Stimulated activated CD8-positive, alpha-beta memory T cell treated with anti-CD3 and anti-CD28 coated beads, Interleukin-7, amount 100 ng/mL, for 1 hour (primary cell): Measurements from ENCODE around the gene TRABD.
"Not testable (repeated sequence)": the region's sequence is repeated elsewhere in the genome, so short reads cannot be mapped to it uniquely, and the experiment has no call there.

Experiments
- DNase-seq, 2 donors: peaks; one replicate each; pipeline ENCODE4 v3.0.0-alpha.2; 2020; ENCODE audit warnings: low read depth in 2 of 2

TRABD gene

DNA sequence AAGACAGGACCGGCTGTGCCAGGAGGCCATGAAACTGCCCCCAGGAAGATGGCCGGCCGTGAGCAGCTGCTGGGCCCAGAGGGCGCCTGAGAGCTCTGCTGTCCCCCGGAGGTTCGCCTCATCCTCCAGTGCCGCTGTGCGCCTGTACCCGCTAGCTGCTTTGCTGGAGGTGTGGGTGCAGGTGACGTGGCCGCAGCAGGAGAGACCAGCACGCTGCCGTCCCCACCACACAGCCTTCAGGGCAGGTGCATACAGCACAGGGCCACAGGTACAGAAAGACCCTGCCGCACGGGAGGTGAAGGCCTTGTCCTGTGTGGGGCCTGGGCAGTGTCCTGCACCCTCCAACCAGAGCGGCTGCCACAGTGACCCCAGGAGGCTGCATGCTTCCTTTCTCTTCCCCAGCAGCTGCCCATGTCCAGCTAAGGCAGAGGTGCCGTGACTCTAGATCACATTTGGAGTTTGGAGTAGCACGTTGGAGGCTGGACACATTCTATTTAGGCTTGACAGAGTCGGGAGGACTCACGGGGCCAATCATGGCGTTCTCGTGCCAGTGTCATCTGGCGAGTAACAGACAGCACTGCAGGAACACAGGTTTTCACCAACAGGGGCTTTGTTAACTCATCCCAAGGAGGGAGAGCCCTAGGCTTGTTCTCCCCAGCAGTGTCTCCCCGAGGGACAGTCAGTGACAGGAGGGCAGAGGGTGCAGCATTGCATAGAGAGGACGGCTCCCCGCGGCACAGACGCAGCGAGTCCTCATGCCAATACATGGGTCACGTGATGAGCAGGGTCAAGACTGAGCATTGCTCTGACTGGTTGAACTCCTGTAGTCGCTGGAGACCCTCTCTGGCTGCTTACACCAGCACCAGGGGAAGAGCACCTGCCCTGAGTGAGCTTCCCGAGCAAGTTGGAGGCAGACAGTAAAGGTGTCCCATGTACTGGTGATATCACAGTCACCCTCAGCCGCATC is 33.9 kb upstream of the TRABD start:
- DNase-seq, result no peak

DNA sequence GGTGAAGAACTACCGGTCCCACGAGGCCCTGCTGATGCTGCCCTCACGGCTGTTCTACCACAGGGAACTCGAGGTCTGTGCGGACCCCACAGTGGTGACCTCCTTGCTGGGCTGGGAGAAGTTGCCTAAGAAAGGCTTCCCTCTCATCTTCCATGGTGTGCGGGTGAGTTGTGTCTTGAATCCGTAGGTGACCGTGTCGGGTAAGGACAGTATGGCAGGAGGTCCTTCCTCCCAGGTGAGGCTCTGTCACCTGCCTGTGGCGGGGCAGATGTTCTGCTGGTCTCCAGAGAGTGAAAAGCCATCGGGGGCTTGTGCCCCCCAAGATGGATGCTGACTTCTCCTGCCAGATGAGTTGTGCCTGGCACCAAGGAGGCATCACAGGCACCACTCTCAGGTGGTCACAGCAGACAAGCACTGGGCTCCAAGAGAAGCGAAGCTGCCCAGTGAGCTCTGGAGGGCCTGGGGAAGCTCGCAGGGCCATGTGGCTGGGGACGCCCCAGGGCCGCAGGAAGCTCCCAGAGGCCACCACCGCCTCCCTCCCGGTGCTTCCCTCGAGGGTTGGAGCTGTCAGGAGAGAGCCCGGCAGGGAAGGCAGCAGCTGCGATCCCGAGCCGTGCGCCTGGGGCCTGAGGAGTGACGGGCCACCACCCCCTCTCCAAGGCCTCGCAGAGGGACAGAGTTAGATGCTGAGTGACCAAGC is 32.5 kb upstream of the TRABD start:
- no peak for DNase-seq

DNA sequence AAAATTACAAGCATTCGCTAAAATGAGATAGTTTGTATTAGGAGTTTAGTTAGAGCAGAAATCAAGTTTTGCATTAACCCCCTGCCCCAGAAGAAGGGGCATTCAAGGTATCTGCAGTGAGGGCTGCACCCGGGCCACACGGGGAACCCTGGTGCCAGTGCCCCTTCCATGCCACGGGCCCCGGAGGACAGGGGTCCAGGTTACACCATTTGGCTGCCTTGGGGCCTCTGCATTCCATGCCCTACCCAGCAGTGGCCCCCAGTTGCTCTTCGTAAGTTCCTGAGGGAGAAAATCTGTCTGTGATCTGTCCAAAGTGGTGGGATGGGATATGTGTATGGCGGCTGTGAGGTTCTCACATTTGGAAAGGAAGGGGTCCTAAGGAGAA is 32.0 kb upstream of the TRABD start:
- no peak for DNase-seq

DNA sequence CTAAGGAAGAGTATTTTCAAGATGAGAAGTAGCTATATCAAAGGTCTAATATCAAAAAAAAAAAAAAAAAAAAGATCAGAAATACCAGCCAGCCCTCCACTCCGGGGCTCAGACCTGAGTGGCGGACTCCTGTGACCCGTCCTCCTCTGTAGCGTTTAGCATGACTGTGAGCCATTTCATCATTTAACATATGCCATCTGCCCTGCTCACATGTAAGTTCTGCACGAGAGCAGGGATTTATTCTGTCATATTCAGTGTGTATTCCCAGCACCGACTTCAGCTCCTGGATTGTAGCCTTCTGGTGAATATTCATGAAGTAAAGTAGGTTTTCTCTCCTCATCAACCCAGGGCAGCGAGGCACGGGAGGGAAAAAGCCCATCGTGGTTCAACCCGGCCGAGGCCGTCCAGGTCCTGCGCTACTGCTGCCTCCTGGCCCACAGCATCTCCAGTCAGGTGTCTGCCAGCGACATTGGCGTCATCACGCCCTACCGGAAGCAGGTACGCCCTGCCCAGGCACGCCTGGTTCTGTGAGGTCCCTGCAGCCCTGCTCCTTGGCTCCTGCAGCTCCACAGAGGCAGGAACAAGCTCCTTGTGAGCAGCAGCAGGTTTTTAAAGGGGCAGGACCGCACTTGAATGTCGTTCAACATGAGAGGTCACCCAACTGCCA is 27.9 kb upstream of the TRABD start:
- no peak for DNase-seq

DNA sequence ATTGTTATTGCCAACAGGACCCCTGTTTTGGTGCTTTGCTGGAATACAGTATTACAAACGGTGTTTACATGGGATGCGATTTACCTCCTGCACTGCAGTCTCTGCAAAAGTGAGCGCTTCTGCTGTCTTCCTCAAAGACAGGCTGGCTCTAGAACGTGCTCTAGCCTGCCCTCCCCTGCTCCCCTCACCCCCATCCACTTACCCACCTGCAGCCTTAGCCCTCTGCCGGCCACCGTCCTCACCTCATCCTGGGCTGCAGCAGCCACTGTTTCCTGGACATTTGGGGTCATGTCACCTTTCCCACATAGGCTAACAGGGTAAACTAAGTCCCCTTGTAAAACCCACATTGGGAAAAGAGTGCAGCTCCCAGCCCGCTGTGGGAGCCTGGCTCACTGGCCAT is 24.8 kb upstream of the TRABD start:
- DNase-seq, result no peak

DNA sequence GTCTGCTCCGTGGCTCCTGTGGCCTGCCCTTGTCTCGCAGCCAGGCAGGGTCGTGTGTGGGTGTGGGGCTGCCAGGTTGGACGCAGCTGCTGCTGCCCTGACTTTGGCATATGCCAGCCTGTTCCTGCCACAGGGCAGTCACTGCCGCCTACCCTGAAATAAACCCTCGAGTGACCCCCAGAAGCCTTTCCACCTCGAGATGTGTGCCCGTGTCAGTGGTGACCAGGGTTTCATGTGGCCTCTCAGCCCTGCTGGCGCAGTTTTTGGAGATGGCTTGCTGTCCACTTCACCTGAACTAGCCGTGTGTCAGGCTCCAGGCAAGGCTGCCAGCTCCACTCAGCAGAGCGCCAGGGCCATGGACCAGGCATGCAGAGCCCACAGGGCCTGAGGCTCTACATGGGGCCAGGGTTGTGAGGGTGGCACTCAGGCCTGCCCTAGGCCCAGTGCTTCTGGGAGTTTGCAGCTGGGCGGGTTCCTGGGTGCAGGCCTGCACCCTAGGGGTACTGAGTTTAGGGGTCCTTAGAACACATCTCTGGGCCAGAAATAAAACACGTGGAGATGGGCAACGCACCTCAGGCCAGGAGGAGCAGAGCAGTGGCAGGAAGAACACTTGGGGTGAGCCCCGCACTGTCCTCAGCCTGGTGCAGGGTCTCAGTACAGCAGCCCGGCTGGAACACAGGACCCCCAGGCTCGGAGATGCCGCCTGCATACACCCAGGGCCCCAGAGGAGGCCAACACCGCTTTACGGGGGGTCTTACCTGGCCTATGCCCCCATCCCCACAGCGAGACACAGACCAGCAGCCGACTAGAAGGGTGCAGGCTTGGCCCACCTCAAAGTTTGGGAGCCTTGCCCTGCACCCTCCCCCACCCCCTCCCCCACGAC is 24.0 kb upstream of the TRABD start:
- no peak for DNase-seq

DNA sequence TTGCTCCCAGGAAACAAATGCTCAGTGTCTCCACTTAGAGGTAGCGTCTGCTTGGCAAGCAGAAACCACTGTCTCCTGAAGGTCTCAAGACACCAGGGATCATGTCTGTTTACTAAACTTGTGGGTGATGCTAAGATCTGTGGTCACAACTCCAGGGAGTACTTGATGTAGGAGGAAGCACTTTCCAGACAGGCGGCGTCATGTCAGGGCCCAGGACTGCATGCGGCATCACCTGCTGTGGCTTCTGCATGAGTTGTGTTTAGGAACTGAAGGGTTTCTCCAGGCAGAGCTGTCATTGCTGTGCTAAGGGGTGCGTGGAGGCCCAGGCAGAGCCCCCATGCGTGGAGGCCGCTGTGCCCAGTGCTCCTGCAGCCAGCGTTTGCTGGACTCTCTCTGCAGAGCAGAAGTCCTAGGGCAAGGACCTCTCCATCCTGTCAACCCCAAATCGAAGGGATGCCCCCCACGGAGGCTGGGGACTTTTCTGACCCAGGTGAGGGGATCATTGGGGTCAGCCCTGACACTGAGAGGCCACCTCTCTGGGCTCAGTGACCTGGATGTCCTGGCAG is 23.2 kb upstream of the TRABD start:
- DNase-seq, result no peak

DNA sequence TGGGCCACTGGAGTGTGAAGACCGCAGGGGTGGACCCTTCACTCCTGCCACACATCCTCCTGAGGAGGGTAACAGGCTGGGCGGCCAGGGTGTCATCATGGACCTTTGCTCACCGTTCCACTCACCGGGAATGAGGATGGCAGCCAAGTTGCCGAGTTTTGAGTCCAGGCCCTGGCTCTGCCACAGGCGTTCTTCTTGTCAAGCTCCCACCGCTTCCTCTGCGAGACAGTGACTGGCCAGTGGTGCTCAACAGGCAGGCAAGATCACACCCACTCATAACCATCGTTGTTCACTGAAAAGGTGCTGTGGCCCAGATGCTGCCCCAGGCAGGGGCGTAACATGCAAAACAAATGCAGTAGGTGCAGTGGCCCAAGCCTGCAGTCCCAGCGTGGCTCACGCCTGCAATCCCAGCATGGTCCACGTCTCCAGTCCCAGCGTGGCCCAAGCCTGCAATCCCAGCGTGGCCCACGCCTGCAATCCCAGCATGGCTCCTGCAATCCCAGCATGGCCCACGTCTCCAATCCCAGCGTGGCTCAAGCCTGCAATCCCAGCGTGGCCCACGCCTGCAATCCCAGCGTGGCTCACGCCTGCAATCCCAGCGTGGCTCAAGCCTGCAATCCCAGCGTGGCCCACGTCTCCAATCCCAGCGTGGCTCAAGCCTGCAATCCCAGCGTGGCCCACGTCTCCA is 20.1 kb upstream of the TRABD start:
- no peak for DNase-seq

DNA sequence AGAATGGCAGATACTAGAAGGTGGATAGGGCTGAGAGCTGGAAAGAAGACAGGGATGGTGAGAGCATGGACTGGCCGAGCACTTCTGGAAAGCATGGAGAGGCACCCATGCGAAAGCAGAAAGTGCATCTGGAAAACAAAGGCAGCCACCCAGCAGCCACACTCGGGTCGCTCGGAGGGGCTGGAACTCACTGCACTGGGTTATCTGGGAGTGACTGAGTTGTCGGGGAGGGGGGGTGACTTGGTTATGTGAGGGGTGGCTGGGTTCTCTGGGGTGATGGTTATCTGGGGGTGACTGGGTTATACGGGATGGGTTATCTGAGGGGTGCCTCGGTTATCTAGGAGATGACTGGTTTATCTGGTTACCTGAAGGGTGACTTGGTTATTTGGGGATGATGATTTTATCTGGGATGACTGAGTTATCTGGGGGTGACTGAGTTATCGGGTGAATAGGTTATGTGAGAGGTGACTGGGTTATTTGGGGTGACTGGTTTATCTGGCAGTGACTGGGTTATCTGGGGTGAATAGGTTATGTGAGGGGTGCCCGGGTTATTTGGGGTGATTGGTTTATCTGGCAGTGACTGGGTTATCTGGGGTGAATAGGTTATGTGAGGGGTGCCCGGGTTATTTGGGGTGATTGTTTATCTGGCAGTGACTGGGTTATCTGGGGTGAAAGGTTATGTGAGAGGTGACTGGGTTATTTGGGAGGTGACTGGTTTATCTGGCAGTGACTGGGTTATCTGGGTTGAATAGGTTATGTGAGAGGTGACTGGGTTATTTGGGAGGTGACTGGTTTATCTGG is 17.8 kb upstream of the TRABD start:
- DNase-seq, result no peak

DNA sequence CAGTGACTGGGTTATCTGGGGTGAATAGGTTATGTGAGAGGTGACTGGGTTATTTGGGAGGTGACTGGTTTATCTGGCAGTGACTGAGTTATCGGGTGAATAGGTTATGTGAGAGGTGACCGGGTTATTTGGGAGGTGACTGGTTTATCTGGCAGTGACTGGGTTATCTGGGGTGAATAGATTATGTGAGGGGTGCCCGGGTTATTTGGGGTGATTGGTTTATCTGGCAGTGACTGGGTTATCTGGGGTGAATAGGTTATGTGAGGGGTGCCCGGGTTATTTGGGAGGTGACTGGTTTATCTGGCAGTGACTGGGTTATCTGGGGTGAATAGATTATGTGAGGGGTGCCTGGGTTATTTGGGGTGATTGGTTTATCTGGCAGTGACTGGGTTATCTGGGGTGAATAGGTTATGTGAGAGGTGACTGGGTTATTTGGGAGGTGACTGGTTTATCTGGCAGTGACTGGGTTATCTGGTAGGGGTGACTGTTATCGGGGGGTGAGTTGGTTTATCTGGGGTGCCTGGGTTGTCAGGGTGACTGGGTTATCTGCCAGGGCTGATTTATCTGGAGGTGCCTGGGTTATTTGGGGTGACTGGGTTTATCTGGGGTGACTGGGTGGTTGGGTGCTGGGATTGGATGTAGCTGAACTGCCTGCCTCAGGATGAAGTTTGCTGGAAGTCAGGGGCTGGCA is 17.1 kb upstream of the TRABD start:
- DNase-seq, result not testable (repeated sequence)

DNA sequence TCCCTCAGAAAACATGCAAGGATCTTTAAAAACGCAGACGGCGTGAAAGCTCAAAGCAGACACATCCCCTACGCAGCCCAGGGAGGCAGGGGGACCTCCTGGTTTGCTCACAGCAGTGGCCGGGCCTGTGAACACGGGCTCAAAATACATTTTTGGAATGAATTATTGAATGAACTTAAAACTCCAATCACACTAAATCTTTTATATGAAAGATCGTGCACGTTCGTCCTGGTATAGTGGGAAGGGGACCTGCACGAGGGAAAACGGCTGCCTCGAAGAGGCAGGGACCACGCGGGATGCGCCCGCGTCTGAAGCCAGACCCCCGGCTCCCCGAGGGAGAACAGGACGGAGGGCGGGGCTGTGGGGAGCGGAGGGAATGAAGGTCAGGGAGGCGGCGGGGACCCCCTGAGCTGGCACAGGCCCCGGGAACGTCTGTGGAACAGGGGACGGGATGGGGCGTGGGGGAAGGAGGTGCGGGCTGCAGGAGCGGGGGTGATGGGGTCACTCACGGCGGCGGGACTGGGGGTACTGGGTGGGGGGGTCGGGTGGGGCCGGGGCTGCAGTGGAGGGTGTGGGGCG is 16.4 kb upstream of the TRABD start:
- DNase-seq, result no peak

DNA sequence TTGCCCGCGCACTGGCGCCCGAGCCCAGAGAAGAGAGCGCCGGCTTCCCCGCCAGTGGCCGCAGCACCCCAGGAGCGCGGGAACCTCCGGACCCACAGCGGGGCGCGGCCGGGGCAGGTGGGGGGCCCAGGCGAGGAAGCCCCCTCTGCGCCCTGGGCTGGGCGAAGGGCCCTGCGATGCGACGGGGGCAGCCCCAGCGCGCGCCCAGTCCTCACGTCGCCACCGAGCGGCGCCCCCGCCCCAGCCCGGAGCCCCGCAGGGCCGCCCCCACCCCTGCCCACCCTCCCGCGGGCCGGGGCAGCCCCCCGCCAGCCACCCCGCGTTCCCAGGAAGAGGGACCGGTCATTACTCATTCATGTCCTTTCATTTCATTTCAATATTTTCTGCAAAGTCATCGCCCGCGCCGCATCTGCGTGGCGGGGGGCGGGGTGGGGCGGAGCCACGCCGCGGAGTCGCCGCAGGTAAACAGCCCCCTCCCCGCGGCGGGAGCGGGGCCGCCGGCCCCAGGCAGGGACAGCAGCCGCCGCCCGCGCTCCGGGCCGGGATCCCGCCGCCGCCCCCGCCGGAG is 15.9 kb upstream of the TRABD start:
- no peak for DNase-seq

DNA sequence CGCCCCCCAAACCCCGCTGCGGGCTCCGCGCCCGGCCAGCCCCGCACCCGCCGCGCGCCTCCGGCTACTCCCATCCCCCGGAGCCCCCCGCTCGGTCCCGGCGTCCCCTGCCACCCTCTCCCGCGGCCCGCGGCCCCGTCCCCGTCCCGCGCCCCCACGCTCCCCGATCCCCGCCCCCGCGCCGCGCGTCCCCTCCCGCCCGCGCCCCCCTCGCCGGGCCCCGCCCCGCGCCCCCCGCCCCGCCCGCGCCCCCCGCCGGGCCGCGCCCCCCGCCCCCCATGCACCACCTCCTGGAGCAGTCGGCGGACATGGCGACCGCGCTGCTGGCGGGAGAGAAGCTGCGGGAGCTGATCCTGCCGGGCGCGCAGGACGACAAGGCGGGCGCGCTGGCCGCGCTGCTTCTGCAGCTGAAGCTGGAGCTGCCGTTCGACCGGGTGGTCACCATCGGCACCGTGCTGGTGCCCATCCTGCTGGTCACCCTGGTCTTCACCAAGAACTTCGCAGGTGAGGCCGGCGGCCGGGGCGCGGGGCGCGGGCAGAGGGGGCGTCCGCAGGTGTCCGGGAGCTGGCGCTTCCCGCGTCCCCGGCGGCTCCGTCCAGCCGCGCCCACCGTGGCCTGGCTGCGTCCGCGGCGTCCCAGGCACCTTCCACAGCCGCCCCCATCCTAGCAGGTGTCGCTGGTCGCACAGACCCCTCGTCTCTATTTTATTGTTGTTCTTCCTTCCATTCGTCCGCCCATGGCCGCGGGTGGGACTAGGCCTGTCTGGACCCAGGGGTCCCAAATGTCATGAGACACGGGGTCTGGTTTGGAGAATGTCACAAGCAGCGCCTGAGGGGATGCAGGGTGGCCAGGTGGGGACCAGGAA is 15.0 kb upstream of the TRABD start, which contains the start of gene PANX2:
PANX2 (plus strand) TSS at position 279 of the 866 bp plus-strand sequence; CDS start at position 279, 0 bp downstream.
- no peak for DNase-seq

DNA sequence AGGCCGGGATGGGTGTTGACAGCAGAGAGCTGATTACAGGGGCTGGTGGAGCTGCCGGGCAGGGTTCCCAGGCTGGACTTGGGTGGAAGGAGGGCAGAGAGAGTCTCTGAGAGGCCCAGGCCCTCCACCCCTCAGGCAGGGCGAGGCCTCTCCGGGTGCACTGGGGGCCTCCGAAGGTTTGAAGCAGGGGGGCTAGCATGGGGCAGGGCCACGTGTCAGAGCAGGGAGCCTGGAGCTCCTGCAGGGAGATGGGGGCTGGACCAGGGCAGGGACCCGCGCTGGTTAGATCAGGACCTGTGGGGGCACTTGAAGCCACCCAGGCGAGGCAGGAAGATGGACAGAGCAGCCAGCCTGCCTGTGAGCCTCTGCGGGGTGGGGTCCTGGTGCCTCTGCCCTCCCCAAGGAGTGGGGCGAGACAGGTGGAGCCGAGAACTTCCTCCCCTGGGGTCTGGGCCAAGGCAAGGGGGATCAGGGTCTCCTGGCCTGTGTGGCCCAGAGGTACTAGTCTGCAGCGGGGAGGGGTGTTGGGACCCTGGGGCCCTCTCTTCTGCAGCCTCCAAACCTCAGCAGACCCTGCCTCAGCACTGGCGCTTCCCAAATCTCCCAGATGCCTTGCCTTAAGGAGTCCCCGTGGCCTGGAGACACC is 14.3 kb upstream of the TRABD start:
- DNase-seq, result no peak

DNA sequence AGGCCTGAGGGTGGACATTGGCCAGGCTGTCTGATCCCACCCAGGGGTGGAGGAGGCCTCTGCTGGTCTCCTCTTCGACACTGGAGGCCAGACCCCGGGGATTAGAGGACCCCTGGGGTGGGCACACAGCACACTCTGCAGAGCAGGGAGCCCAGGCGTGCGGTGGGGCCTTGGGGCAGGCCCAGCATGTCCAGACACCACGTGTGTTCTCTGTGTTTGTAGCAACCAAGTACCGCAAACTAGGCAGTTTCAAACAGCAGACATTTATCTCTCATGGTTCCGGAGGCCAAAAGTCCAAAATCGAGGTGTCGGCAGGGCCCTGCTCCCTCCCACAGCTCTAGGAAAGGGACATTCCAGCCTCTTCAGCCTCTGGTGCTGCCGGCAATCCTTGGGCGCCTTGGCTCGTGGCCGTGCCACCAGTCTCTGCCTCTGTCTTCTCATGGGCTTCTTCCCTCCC is 13.7 kb upstream of the TRABD start:
- no peak for DNase-seq

DNA sequence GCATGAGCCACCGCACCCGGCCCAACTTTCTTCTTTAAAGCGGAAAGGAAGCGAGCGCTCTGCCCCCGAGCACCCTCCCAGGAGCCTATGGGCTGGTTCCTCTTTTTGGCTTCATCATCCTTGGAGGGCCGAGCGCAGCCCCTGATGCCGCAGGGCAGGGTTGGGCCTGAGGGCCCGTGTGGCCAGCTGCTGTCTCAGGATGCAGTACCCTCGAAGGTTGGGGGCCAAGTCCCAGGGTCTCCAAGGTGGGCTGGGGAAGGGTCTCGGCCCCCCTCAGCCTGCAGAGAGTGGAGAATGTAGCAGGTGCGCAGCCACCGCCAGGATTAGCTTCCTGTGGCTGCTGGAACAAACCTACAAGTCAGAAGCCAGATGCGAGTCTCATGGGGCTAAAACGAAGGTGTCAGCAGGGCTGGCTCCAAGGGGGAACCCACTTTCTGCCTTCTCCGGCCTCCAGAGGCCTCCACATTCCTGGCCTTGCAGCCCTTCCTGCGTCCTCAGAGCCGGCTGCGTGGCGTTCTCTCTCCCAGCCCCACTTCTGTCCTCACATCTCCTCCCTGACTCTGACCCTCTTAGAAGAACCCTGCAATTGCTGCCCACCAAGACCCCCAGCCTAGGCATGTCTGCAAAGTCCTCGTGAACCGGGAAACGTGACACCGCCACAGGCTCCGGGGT is 12.3 kb upstream of the TRABD start:
- DNase-seq, result no peak
